Hindlimb muscle (tissue), 1 donor: ENCODE results near the gene TMEM134. TPM values are rescaled to one million over a fixed set of nuclear protein-coding genes. Genes with fewer than 3 reads are reported as not detected.
"Not testable (repeated sequence)": the region's sequence is repeated elsewhere in the genome, so short reads cannot be mapped to it uniquely, and the experiment has no call there.

Experiments used
- DNase-seq: peaks from one replicate; pipeline ENCODE4 v3.0.0-alpha.2; 2013
- polyA plus RNA-seq: library from polyadenylated mRNA; unstranded; fragments of 120-200 nt; gene quantifications from one replicate; pipeline ENCODE4 v1.2.1, GENCODE V29; 2013; ENCODE audit not compliant: insufficient read length

Gene TMEM134
- polyA plus RNA-seq = 61.4 TPM

- peak; percentile 92 for DNase-seq
Observed at GRCh38 chr11:67468759-67469507, at the start of gene TMEM134. TMEM134 (minus strand) TSS chr11:67469251; CDS start chr11:67469192, 59 bp downstream.

- no peak for DNase-seq
Observed at GRCh38 chr11:67517784-67518552, 48.9 kb upstream of the TMEM134 start.

- no peak for DNase-seq
Observed at GRCh38 chr11:67516806-67517205, 47.8 kb upstream of the TMEM134 start.

GRCh38 chr11:67514116-67514515 lies 45.1 kb upstream of the TMEM134 start:
- DNase-seq = no peak

- not testable (repeated sequence) for DNase-seq
Observed at GRCh38 chr11:67511558-67511957, 42.5 kb upstream of the TMEM134 start.

GRCh38 chr11:67510023-67510345 lies 40.9 kb upstream of the TMEM134 start:
- DNase-seq = no peak

GRCh38 chr11:67508486-67509121 lies 39.6 kb upstream of the TMEM134 start:
- DNase-seq = peak; percentile 93

- peak; percentile 94 for DNase-seq
Observed at GRCh38 chr11:67507864-67508485, 38.9 kb upstream of the TMEM134 start, which contains the start of gene CDK2AP2. CDK2AP2 (minus strand) TSS chr11:67508162; CDS start chr11:67508082, 80 bp downstream.

- DNase-seq = peak; percentile 48
Observed at GRCh38 chr11:67507242-67507863, 38.3 kb upstream of the TMEM134 start.

- DNase-seq = no peak
Observed at GRCh38 chr11:67506426-67507051, 37.5 kb upstream of the TMEM134 start.

GRCh38 chr11:67505605-67506396 lies 36.8 kb upstream of the TMEM134 start:
- peak; percentile 84 for DNase-seq

- peak; percentile 66 for DNase-seq
Observed at GRCh38 chr11:67504950-67505581, 36.0 kb upstream of the TMEM134 start, which contains the start of gene PITPNM1. PITPNM1 (minus strand) TSS chr11:67505363; CDS start chr11:67504180, 1,183 bp downstream.

GRCh38 chr11:67504005-67504949 lies 35.2 kb upstream of the TMEM134 start:
- peak; percentile 28 for DNase-seq

- no peak for DNase-seq
Observed at GRCh38 chr11:67503119-67504004, 34.3 kb upstream of the TMEM134 start.

GRCh38 chr11:67502328-67502979 lies 33.4 kb upstream of the TMEM134 start:
- no peak for DNase-seq

- no peak for DNase-seq
Observed at GRCh38 chr11:67501854-67502253, 32.8 kb upstream of the TMEM134 start.
